Sigmoid colon (tissue), 3 donors: ENCODE data around the gene STK11IP.

Source experiments
- CTCF ChIP-seq, 4 experiments: fragments of 450-650 bp in 3 of 4; fragments of 200-600 bp in 1 of 4; IDR thresholded peaks; one replicate each; pipeline ENCODE4 v1.5.1; 2016 to 2019; ENCODE audit warnings: antibody characterized with exemption in 4 of 4, mild to moderate bottlenecking in 3 of 4, moderate library complexity in 2 of 4
- POLR2A ChIP-seq, 2 donors: fragments of 450-650 bp; IDR thresholded peaks; one replicate each; pipeline ENCODE4 v1.6.1; 2016; ENCODE audit warnings: antibody characterized with exemption in 2 of 2, mild to moderate bottlenecking in 2 of 2, moderate library complexity in 2 of 2

- TF ChIP-seq POLR2A (IDR thresholded peaks at IDR 0.05) (no peak), CTCF (IDR thresholded peaks at IDR 0.05) (no peak)
Observed at GRCh38 chr2:219578811-219579613, 18.6 kb upstream of the STK11IP start.
